Lung (tissue), 12 donors: Measurements from ENCODE around the gene PACSIN3. TPM values are rescaled to one million over a fixed set of nuclear protein-coding genes. Genes with fewer than 3 reads are reported as not detected.

Experiments used
- ATAC-seq: fragments of 200-7000 bp; cut with Tn5 transposase; one replicate; pipeline ENCODE4 v1.9.1; 2020; ENCODE audit warnings: moderate number of reproducible peaks; ENCODE audit not compliant: insufficient read depth, low FRiP score
- DNase-seq, 3 donors: peaks; one replicate each; pipeline ENCODE4 v3.0.0-alpha.2; 2013 to 2017
- H3K27ac ChIP-seq, 2 donors: one replicate each; pipeline ENCODE4 v1.5.1; 2013; ENCODE audit warnings: mild to moderate bottlenecking in 2 of 2, moderate library complexity in 2 of 2, control low read depth in 1 of 2, inconsistent platforms in 1 of 2, low read depth in 1 of 2, low read length in 1 of 2
- H3K27me3 ChIP-seq, 3 donors: one replicate each; pipeline ENCODE4 v1.5.1; 2013; ENCODE audit warnings: low read length in 2 of 3; ENCODE audit not compliant: control insufficient read depth in 3 of 3, insufficient read depth in 3 of 3
- H3K36me3 ChIP-seq, 4 donors: one replicate each; pipeline ENCODE4 v1.5.1; 2013; ENCODE audit warnings: low read length in 4 of 4, mild to moderate bottlenecking in 1 of 4, moderate library complexity in 1 of 4; ENCODE audit not compliant: control insufficient read depth in 4 of 4, insufficient read depth in 4 of 4
- H3K4me1 ChIP-seq, 5 donors: one replicate each; pipeline ENCODE4 v1.5.1; 2013; ENCODE audit warnings: low read length in 5 of 5, mild to moderate bottlenecking in 2 of 5, moderate library complexity in 1 of 5; ENCODE audit not compliant: control insufficient read depth in 5 of 5, insufficient read depth in 5 of 5
- H3K4me3 ChIP-seq: one replicate; pipeline ENCODE4 v1.5.1; 2013; ENCODE audit warnings: mild to moderate bottlenecking, control low read depth, moderate library complexity
- H3K9ac ChIP-seq, 2 donors: one replicate each; pipeline ENCODE4 v1.5.1; 2013; ENCODE audit warnings: low read length in 2 of 2, control low read depth in 1 of 2; ENCODE audit not compliant: insufficient read depth in 1 of 2
- H3K9me3 ChIP-seq, 4 donors: one replicate each; pipeline ENCODE4 v1.5.1; 2013; ENCODE audit warnings: low read length in 3 of 4, mild to moderate bottlenecking in 1 of 4, moderate library complexity in 1 of 4; ENCODE audit not compliant: control insufficient read depth in 4 of 4, insufficient read depth in 3 of 4
- CTCF ChIP-seq: IDR thresholded peaks from 2 replicates; pipeline ENCODE4 v1.5.1; 2012; ENCODE audit warnings: mild to moderate bottlenecking; ENCODE audit errors: control extremely low read depth, extremely low read depth
- WGBS, 2 donors: extraction: QIAGEN DNeasy Blood & Tissue Kit; methylation state at CpG; one replicate each; pipeline ENCODE4 v1.1.7; 2013; 5-methylcytosine and 5-hydroxymethylcytosine counted together
- polyA plus RNA-seq, 2 donors: library from polyadenylated mRNA; stranded (reverse); fragments of 200-250 nt; gene quantifications; one replicate each; pipeline ENCODE4 v1.2.1, GENCODE V29; 2013
- total RNA-seq, 2 donors: library from RNA; depleted of rRNA in 1 of 2; stranded (reverse); fragments of >200 nt in 1 of 2; gene quantifications; one replicate each; pipeline ENCODE4 v1.2.1, GENCODE V29; 2014 to 2021
- donor health status: control.
- donor health status: control.
- donor health status: Bipolar disorder and iron deficiency.
- donor health status: healthy.
- donor health status: DM: yes; HTN: yes; CAD: no.

The PACSIN3 gene
- total and polyA plus RNA-seq, 4 donors: 20.6 to 53.3 (median 36.3) TPM

DNA sequence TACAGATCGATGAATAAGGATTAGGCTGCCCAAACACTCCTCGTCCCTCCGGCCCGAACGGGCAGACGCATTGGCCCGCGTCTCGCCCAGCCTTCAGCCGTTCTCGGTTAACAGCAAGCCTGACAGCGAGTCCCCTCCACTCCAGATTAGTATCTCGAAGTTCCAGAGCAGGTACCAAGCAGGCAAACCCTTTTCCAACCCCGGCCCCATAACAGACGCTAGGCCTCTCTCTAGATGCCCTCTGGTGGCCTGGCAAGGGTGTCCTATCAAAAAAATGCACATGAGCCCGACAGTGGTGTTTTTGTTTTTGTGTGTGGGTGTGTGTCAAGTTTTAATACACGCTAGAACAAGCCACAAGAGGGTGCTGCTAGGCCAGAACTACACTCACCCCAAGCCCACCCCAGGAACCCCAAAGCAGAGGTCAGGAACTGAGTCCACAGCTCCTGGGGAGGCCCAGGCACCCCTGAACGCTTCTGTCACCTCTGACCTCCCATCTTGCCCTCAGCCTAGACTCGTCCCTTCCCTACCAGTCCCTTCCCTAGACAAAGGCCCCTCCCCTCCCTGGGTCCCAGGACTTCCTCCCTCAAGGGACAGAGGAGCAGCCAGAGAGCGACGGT is 8.9 kb downstream of the PACSIN3 start:
- peak overlapping the region; percentile 95 to 99 for H3K27ac ChIP-seq
- 2 to 3% methylated on average over 21 of the region's 21 CpGs for WGBS, 2 donors
- peak overlapping the region; percentile 83 to 84 for H3K9ac ChIP-seq
- no peaks in the 10 kb centered on the region for H3K9me3 ChIP-seq
- peak overlapping the region; percentile 61 for H3K4me3 ChIP-seq
- ATAC-seq (peak; percentile 59), DNase-seq (peak; percentile 80 to 90 (median 89))
- H3K36me3 ChIP-seq: peaks cover 12 to 35% (median 27%) of the 10 kb centered on the region in 4 donors
- peaks cover 0 to 26% (median 16%) of the 10 kb centered on the region in 5 donors for H3K4me1 ChIP-seq
- no peaks in the 10 kb centered on the region for H3K27me3 ChIP-seq
- peak; percentile 50 for TF ChIP-seq CTCF

DNA sequence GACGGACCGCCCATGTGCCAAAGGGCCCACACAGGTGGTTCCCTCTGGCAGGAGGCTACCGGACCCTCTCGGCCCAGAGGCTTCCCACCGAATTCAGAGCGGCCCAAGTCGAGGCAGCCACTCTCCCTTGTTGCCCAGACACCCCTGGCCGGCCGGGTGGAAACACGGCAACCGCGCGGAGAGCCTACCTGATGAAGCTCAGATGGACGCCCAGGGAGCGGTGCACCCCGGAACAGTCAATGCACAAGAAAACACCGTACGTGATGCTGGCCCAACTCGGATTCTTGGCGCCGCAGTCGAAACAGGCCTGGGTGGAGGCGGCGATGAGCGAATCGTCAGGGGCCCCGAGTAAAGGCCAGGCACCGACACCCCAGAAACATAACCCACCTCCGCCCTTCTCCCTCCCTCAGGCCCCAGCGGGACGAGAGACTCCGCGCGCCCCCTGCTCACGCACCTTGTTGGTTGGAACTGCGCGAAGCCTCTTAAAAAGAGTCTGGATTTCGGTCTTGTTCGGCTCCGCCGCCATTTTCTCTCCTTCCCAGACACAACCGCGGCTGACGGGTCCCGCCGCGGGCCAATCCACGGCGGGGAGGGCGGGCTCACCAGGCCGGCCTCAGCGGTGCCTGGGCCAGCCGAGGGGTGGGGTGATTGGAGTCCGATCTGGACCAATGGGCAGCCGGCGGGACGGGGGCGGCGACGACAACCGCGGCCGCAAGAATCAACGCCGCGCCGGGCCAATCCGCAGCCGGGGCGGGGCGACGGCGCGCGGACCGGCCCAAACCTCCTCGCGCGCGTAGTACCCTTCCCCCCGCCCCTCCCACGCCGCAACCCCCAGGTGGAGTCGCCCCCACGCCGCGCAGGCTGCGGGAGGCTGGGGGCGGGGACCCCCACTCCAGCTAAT is 9.7 kb downstream of the PACSIN3 start, which contains the start of gene ARFGAP2:
Gene ARFGAP2, minus strand, starts transcription at position 552 of the 901 bp plus-strand sequence. Its CDS starts 26 bp downstream, at position 526.
- ATAC-seq: peak; percentile 96
- peak within 1 kb of the TSS; percentile 98 for H3K4me3 ChIP-seq
- 0 to 1% methylated on average over 52 to 89 of the region's 89 CpGs for WGBS, 2 donors
- H3K9ac ChIP-seq: peak within 1 kb of the TSS; percentile 84 to 91
- H3K27me3 ChIP-seq: no peaks in the 10 kb centered on the region
- peaks cover 0 to 26% (median 17%) of the 10 kb centered on the region in 5 donors for H3K4me1 ChIP-seq
- H3K27ac ChIP-seq: peak within 1 kb of the TSS; percentile 95 to 99
- TF ChIP-seq CTCF: no peak
- no peaks in the 10 kb centered on the region for H3K9me3 ChIP-seq
- peak; percentile 97 to 99 (median 98) for DNase-seq
- H3K36me3 ChIP-seq: peaks cover 15 to 40% (median 33%) of the 10 kb centered on the region in 4 donors

GRCh38 chr11:47175746-47176327 is 10.4 kb downstream of the PACSIN3 start:
- WGBS, 2 donors: 29 to 34% methylated on average over 14 of the region's 14 CpGs
- peaks cover 15 to 47% (median 38%) of the 10 kb centered on the region in 4 donors for H3K36me3 ChIP-seq

More at GRCh38 chr11:47175746-47176327, 10.4 kb downstream of the PACSIN3 start:
- TF ChIP-seq CTCF: no peak
- H3K4me3 ChIP-seq: peak overlapping the region; percentile 98
- no peak for ATAC-seq
- no peaks in the 10 kb centered on the region for H3K27me3 ChIP-seq
- no peaks in the 10 kb centered on the region for H3K9me3 ChIP-seq
- peaks cover 0 to 26% (median 17%) of the 10 kb centered on the region in 5 donors for H3K4me1 ChIP-seq
- peak overlapping the region; percentile 81 to 91 for H3K9ac ChIP-seq
- no peak for DNase-seq
- peak overlapping the region; percentile 89 to 98 for H3K27ac ChIP-seq
